Panc1 (cell line): ENCODE results near the gene SZT2.

Source experiments
- CTCF ChIP-seq: fragments of 450-650 bp; IDR thresholded peaks from 2 replicates; pipeline ENCODE4 v1.5.1; 2017; ENCODE audit warnings: mild to moderate bottlenecking
- POLR2AphosphoS5 ChIP-seq: IDR thresholded peaks from 2 replicates; pipeline ENCODE4 v1.6.1; 2012; ENCODE audit warnings: mild to moderate bottlenecking, low read depth, low read length, moderate library complexity
- REST ChIP-seq, 2 experiments: IDR thresholded peaks; 2 replicates each; pipeline ENCODE4 v1.6.1; 2011 to 2012; ENCODE audit warnings: low read depth in 2 of 2, control low read depth in 1 of 2, low read length in 1 of 2, mild to moderate bottlenecking in 1 of 2, moderate library complexity in 1 of 2; ENCODE audit not compliant: insufficient read depth in 1 of 2
- SIN3A ChIP-seq: IDR thresholded peaks from 2 replicates; pipeline ENCODE4 v1.6.1; 2012; ENCODE audit warnings: low read depth, mild to moderate bottlenecking, low read length, moderate library complexity, borderline replicate concordance; ENCODE audit not compliant: insufficient read depth
- TCF7L2 ChIP-seq: IDR thresholded peaks from 2 replicates; pipeline ENCODE4 v1.6.1; 2011; ENCODE audit warnings: mild to moderate bottlenecking, low read depth, low read length, inconsistent platforms

DNA sequence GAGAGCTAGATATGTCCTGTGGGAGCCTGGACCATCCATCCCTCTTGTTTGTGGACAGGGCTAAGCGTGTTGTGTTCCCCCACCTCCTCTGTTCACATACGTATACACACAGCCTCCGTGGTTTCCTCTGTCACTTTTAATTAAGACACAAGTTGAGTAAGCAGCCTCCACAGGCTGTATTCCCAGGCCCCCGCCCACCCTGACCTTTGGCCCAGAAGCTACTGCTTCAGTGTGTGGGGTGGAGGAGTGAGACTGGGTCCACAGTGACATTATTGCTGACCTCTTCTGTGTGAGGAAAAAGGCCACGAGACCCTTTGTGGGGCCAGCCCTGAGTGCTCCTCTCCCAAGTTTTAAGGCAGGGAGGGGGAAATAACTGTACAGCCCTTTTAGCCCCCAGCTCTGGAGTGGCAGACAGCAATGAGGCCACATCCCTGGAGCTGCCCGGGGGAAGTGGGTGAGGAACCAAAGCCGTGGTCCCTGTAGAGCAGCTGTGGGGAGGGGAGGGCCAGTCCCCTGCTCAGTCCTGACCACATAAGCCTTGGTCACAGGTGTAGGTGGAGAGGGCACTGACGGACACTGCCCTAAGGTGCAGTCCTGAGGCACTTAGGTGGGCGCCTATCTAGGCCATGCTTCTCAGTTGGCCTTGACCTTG is 26.3 kb upstream of the SZT2 start:
- TF ChIP-seq CTCF (no peak), POLR2AphosphoS5 (no peak), REST (IDR thresholded peaks at IDR 0.05; ENCODE audit: insufficient read depth in 1 of 2, low read depth in 2 of 2, low read length in 1 of 2) (no peak), SIN3A (no peak), TCF7L2 (no peak)
